ENCODE data around the gene POMP.
"Not testable (repeated sequence)": the region's sequence is repeated elsewhere in the genome, so short reads cannot be mapped to it uniquely, and the experiment has no call there.

POMP gene

GRCh38 chr13:28637714-28638355, 21.1 kb upstream of the POMP start:
- no peak for DNase-seq (ENCODE audit: low read depth in 2 of 3, low spot score in 1 of 3)

GRCh38 chr13:28638756-28639155, 20.2 kb upstream of the POMP start:
- no peak for DNase-seq (ENCODE audit: low read depth in 2 of 3, low spot score in 1 of 3)

- no peak for DNase-seq (ENCODE audit: low read depth in 2 of 3, low spot score in 1 of 3)
Observed at GRCh38 chr13:28640861-28641599, 17.9 kb upstream of the POMP start.

- no peak for DNase-seq (ENCODE audit: low read depth in 2 of 3, low spot score in 1 of 3)
Observed at GRCh38 chr13:28641600-28641926, 17.4 kb upstream of the POMP start.

GRCh38 chr13:28650284-28650683, 8.6 kb upstream of the POMP start:
- DNase-seq (ENCODE audit: low read depth in 2 of 3, low spot score in 1 of 3), result no peak

- no peak for DNase-seq (ENCODE audit: low read depth in 2 of 3, low spot score in 1 of 3)
Observed at GRCh38 chr13:28651810-28652401, 7.0 kb upstream of the POMP start.

GRCh38 chr13:28653111-28653510, 5.8 kb upstream of the POMP start:
- DNase-seq (ENCODE audit: low read depth in 2 of 3, low spot score in 1 of 3), result no peak

- DNase-seq (ENCODE audit: low read depth in 2 of 3, low spot score in 1 of 3), result no peak
Observed at GRCh38 chr13:28654276-28654675, 4.7 kb upstream of the POMP start.

- DNase-seq (ENCODE audit: low read depth in 2 of 3, low spot score in 1 of 3), result no peak
Observed at GRCh38 chr13:28655561-28655960, 3.4 kb upstream of the POMP start.

GRCh38 chr13:28657784-28658538, 969 bp upstream of the POMP start:
- DNase-seq (ENCODE audit: low read depth in 2 of 3, low spot score in 1 of 3), result no peak

GRCh38 chr13:28658539-28658795, 463 bp upstream of the POMP start:
- DNase-seq (ENCODE audit: low read depth in 2 of 3, low spot score in 1 of 3), result no peak

GRCh38 chr13:28659621-28659970, 666 bp downstream of the POMP start:
- peak in 1 of 3 donors; percentile 26 for DNase-seq (ENCODE audit: low read depth in 2 of 3, low spot score in 1 of 3)

GRCh38 chr13:28666897-28667488, 8.1 kb downstream of the POMP start:
- DNase-seq (ENCODE audit: low read depth in 2 of 3, low spot score in 1 of 3), result no peak

- DNase-seq (ENCODE audit: low read depth in 2 of 3, low spot score in 1 of 3), result no peak
Observed at GRCh38 chr13:28671126-28671792, 12.3 kb downstream of the POMP start.

- no peak for DNase-seq (ENCODE audit: low read depth in 2 of 3, low spot score in 1 of 3)
Observed at GRCh38 chr13:28678809-28679208, 19.9 kb downstream of the POMP start.

GRCh38 chr13:28679628-28680027, 20.7 kb downstream of the POMP start:
- no peak for DNase-seq (ENCODE audit: low read depth in 2 of 3, low spot score in 1 of 3)

- no peak for DNase-seq (ENCODE audit: low read depth in 2 of 3, low spot score in 1 of 3)
Observed at GRCh38 chr13:28680541-28680940, 21.6 kb downstream of the POMP start.

- not testable (repeated sequence) for DNase-seq (ENCODE audit: low read depth in 2 of 3, low spot score in 1 of 3)
Observed at GRCh38 chr13:28683169-28683568, 24.2 kb downstream of the POMP start.

GRCh38 chr13:28684257-28684656, 25.3 kb downstream of the POMP start:
- no peak for DNase-seq (ENCODE audit: low read depth in 2 of 3, low spot score in 1 of 3)

GRCh38 chr13:28685114-28685513, 26.2 kb downstream of the POMP start:
- DNase-seq (ENCODE audit: low read depth in 2 of 3, low spot score in 1 of 3), result no peak

GRCh38 chr13:28685892-28686291, 27.0 kb downstream of the POMP start:
- DNase-seq (ENCODE audit: low read depth in 2 of 3, low spot score in 1 of 3), result no peak
